HG02798 (cell line): ENCODE data around the gene BORCS5.

Experiments used
- ATAC-seq: cut with Tn5 transposase; IDR thresholded peaks from one replicate; pipeline ENCODE4 v1.9.1; 2021; ENCODE audit warnings: mild to moderate bottlenecking; ENCODE audit not compliant: unreplicated experiment, poor library complexity

BORCS5 gene

GRCh38 chr12:12425616-12426015, 68.7 kb downstream of the BORCS5 start:
- no peak for ATAC-seq

- ATAC-seq: no peak
These were observed 70.7 kb downstream of the BORCS5 start for GRCh38 chr12:12427568-12427967.

GRCh38 chr12:12428047-12428446, 71.2 kb downstream of the BORCS5 start:
- ATAC-seq: no peak

GRCh38 chr12:12428961-12429657, 72.2 kb downstream of the BORCS5 start:
- ATAC-seq: no peak

- no peak for ATAC-seq
These were observed 75.5 kb downstream of the BORCS5 start for GRCh38 chr12:12432364-12432763.

- ATAC-seq: no peak
These were observed 76.4 kb downstream of the BORCS5 start for GRCh38 chr12:12433203-12433731.

GRCh38 chr12:12436831-12437345, 80.0 kb downstream of the BORCS5 start:
- no peak for ATAC-seq

GRCh38 chr12:12439636-12440035, 82.8 kb downstream of the BORCS5 start:
- ATAC-seq: no peak

- ATAC-seq: no peak
These were observed 84.0 kb downstream of the BORCS5 start for GRCh38 chr12:12440784-12441428.

GRCh38 chr12:12441429-12441807, 84.5 kb downstream of the BORCS5 start:
- no peak for ATAC-seq

GRCh38 chr12:12441843-12442461, 85.1 kb downstream of the BORCS5 start:
- ATAC-seq: no peak

GRCh38 chr12:12442548-12443071, 85.7 kb downstream of the BORCS5 start:
- ATAC-seq: no peak

GRCh38 chr12:12443431-12443878, 86.6 kb downstream of the BORCS5 start:
- no peak for ATAC-seq

- no peak for ATAC-seq
These were observed 88.4 kb downstream of the BORCS5 start for GRCh38 chr12:12445165-12445881.

- ATAC-seq: no peak
These were observed 89.0 kb downstream of the BORCS5 start for GRCh38 chr12:12445882-12446181.

GRCh38 chr12:12446786-12447185, 89.9 kb downstream of the BORCS5 start:
- no peak for ATAC-seq

GRCh38 chr12:12447236-12447635, 90.4 kb downstream of the BORCS5 start:
- no peak for ATAC-seq

- ATAC-seq: no peak
These were observed 91.0 kb downstream of the BORCS5 start for GRCh38 chr12:12447837-12448236.

GRCh38 chr12:12449533-12450025, 92.7 kb downstream of the BORCS5 start:
- ATAC-seq: no peak

GRCh38 chr12:12450043-12450471, 93.2 kb downstream of the BORCS5 start:
- no peak for ATAC-seq
